Vagina (tissue), 2 donors: ENCODE data around the gene FOXA3. TPM values are rescaled to one million over a fixed set of nuclear protein-coding genes. Genes with fewer than 3 reads are reported as not detected.
A peak's percentile ranks its signal among the peaks of the same experiment; 100 is the strongest.

ENCODE experiments used
- DNase-seq, 2 donors: peaks; one replicate each; pipeline ENCODE4 v3.0.0-alpha.2; 2017; ENCODE audit errors: extremely low spot score in 2 of 2
- H3K27ac ChIP-seq: fragments of 200-600 bp; sonication (generic); one replicate; pipeline ENCODE4 v1.5.1; 2019
- H3K27me3 ChIP-seq: fragments of 200-600 bp; sonication (generic); one replicate; pipeline ENCODE4 v1.5.1; 2019
- H3K36me3 ChIP-seq, 2 donors: fragments of 200-600 bp; sonication (generic); one replicate each; pipeline ENCODE4 v1.5.1; 2017 to 2019
- H3K4me1 ChIP-seq: fragments of 200-600 bp; sonication (generic); one replicate; pipeline ENCODE4 v1.5.1; 2019
- H3K4me3 ChIP-seq, 2 donors: fragments of 200-600 bp; sonication (generic); 1 replicate in 1 of 2; 2 replicates in 1 of 2; pipeline ENCODE4 v1.5.1; 2016 to 2019
- H3K9me3 ChIP-seq: fragments of 200-600 bp; sonication (generic); one replicate; pipeline ENCODE4 v1.5.1; 2019
- POLR2A ChIP-seq, 2 donors: fragments of 450-650 bp; IDR thresholded peaks; one replicate each; pipeline ENCODE4 v1.6.1; 2017; ENCODE audit warnings: antibody characterized with exemption in 2 of 2, mild to moderate bottlenecking in 2 of 2, moderate library complexity in 2 of 2
- POLR2AphosphoS5 ChIP-seq, 2 donors: sonication (generic); formaldehyde crosslinking; IDR thresholded peaks; one replicate each; pipeline ENCODE4 v1.9.0; 2017; ENCODE audit warnings: antibody characterized with exemption in 2 of 2, mild to moderate bottlenecking in 2 of 2, low read depth in 1 of 2; ENCODE audit not compliant: insufficient read depth in 1 of 2
- intact Hi-C: fragments of 100-400 bp; cut with DNase I; formaldehyde crosslinking; loops from one replicate; pipeline ENCODE4 v1.15.1; 2023
- total RNA-seq: library from RNA; depleted of rRNA; stranded (reverse); fragments of >200 nt; gene quantifications from one replicate; pipeline ENCODE4 v1.2.3, GENCODE V29; 2016
- TF ChIP-seq, protein P1 (sequence below), 3 experiments: fragments of 450-650 bp in 2 of 3; fragments of 200-600 bp in 1 of 3; sonication (generic) in 1 of 3; IDR thresholded peaks; one replicate each; pipeline ENCODE4 v1.5.1; 2017 to 2019; ENCODE audit warnings: antibody characterized with exemption in 3 of 3, mild to moderate bottlenecking in 2 of 3, moderate library complexity in 2 of 3

FOXA3 gene
- total RNA-seq, 1 donor from 2014 or later, result not detected

DNA sequence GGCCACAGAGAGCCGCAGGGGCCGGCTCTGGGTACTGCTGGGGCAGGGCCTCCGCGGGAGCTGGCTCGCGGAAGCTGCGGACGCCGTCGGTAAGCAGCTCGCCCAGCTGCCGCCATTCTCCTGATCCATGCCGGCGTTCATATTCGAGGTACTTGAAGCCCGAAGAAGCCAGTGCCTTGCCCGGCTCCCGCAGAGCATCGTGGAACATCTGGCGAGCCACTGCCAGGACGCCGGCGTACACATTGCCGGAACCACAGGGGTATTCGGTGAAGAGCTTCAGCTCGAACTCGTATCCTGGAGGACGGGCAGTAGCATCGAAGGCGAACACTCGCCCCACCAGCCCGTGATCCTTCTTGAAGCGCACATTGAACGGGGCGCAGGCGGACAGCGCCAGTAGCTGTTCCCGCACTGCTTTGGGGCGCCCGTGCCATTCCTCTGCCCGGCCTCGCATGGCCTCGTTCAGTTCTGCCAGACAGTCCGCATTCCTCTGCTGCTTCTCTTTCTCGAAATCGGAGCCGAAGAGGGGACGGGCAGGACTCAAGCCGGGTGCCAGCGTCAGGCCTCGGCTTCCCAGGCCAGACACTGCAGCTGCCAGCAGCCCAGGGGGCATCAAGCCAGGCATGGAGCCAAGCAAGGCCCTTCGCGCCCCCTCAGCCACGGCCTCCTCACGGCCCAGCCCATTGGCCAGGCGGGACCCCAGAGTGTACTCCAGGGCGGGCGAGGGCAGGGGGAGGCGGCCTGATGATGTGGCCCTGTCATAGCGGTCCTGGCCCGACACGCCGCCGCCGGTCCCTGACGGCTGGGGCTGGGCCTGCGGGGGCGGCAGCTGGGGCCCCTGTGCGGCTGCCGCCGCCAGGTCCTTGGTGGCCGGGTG lies 20.8 kb downstream of the FOXA3 start:
- no peak for DNase-seq
- H3K4me1 ChIP-seq, result peaks cover 36% of the 10 kb centered on the region
- TF ChIP-seq POLR2A (IDR thresholded peaks at IDR 0.05) (no peak), POLR2AphosphoS5 (IDR thresholded peaks at IDR 0.05; ENCODE audit: insufficient read depth in 1 of 2, low read depth in 1 of 2) (no peak)
- TF ChIP-seq, protein P1, sequence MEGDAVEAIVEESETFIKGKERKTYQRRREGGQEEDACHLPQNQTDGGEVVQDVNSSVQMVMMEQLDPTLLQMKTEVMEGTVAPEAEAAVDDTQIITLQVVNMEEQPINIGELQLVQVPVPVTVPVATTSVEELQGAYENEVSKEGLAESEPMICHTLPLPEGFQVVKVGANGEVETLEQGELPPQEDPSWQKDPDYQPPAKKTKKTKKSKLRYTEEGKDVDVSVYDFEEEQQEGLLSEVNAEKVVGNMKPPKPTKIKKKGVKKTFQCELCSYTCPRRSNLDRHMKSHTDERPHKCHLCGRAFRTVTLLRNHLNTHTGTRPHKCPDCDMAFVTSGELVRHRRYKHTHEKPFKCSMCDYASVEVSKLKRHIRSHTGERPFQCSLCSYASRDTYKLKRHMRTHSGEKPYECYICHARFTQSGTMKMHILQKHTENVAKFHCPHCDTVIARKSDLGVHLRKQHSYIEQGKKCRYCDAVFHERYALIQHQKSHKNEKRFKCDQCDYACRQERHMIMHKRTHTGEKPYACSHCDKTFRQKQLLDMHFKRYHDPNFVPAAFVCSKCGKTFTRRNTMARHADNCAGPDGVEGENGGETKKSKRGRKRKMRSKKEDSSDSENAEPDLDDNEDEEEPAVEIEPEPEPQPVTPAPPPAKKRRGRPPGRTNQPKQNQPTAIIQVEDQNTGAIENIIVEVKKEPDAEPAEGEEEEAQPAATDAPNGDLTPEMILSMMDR (IDR thresholded peaks at IDR 0.05), result no peak
- H3K27ac ChIP-seq, result peak overlapping the region; percentile 93
- H3K36me3 ChIP-seq, result no peaks in the 10 kb centered on the region
- H3K4me3 ChIP-seq, result peak overlapping the region; percentile 72 to 84
- H3K27me3 ChIP-seq, result no peaks in the 10 kb centered on the region
- intact Hi-C loops, result loop anchor here (10.0 kb wide), 1 partner anchor 70 kb away; the partner anchor contains the start of gene RSPH6A
- no peaks in the 10 kb centered on the region for H3K9me3 ChIP-seq

- no peaks in the 10 kb centered on the region for H3K27me3 ChIP-seq
- H3K36me3 ChIP-seq, result peaks cover 0 to 3% of the 10 kb centered on the region in 2 donors
- peak within 1 kb of the TSS; percentile 93 for H3K27ac ChIP-seq
- DNase-seq, result no peak
- TF ChIP-seq POLR2AphosphoS5 (IDR thresholded peaks at IDR 0.05; ENCODE audit: insufficient read depth in 1 of 2, low read depth in 1 of 2) (peak; percentile 50 to 54), POLR2A (IDR thresholded peaks at IDR 0.05) (peak in 1 of 2 donors; percentile 83)
- TF ChIP-seq, protein P1 (IDR thresholded peaks at IDR 0.05), result no peak
- no peaks in the 10 kb centered on the region for H3K9me3 ChIP-seq
- H3K4me3 ChIP-seq, result peak within 1 kb of the TSS; percentile 72 to 84
- peaks cover 36% of the 10 kb centered on the region for H3K4me1 ChIP-seq
- intact Hi-C loops, result loop anchor here (10.0 kb wide), 1 partner anchor 71 kb away; the partner anchor contains the start of gene RSPH6A
These were observed 21.7 kb downstream of the FOXA3 start, which contains the start of gene IRF2BP1 for GRCh38 chr19:45885556-45886426. IRF2BP1 (minus strand) TSS chr19:45886141; CDS start chr19:45885774, 367 bp downstream.

- H3K27ac ChIP-seq, result peak overlapping the region; percentile 93
- TF ChIP-seq, protein P1 (IDR thresholded peaks at IDR 0.05), result no peak
- peak in 1 of 2 donors; percentile 49 for TF ChIP-seq POLR2A (IDR thresholded peaks at IDR 0.05)
- TF ChIP-seq POLR2AphosphoS5 (IDR thresholded peaks at IDR 0.05; ENCODE audit: insufficient read depth in 1 of 2, low read depth in 1 of 2), result peak; percentile 82 to 94
- H3K9me3 ChIP-seq, result no peaks in the 10 kb centered on the region
- H3K4me1 ChIP-seq, result peaks cover 36% of the 10 kb centered on the region
- DNase-seq, result peak in 1 of 2 donors; percentile 94
- peaks cover 0 to 4% of the 10 kb centered on the region in 2 donors for H3K36me3 ChIP-seq
- H3K27me3 ChIP-seq, result no peaks in the 10 kb centered on the region
- peak overlapping the region; percentile 72 to 84 for H3K4me3 ChIP-seq
- intact Hi-C loops, result loop anchor here (10.0 kb wide), 1 partner anchor 72 kb away; the partner anchor contains the start of gene RSPH6A
These were observed 22.5 kb downstream of the FOXA3 start for GRCh38 chr19:45886427-45887199.

- no peak for DNase-seq
- Histone ChIP-seq H3K27me3 (no peaks in the 10 kb centered on the region), H3K9me3 (no peaks in the 10 kb centered on the region), H3K4me1 (peaks cover 33% of the 10 kb centered on the region), H3K36me3 (peaks cover 0 to 4% of the 10 kb centered on the region in 2 donors), H3K4me3 (peak overlapping the region; percentile 72 to 84), H3K27ac (peak overlapping the region; percentile 93)
- TF ChIP-seq POLR2A (IDR thresholded peaks at IDR 0.05) (no peak), POLR2AphosphoS5 (IDR thresholded peaks at IDR 0.05; ENCODE audit: insufficient read depth in 1 of 2, low read depth in 1 of 2) (no peak)
- intact Hi-C loops, result loop anchor here (10.0 kb wide), 1 partner anchor 72 kb away; the partner anchor contains the start of gene RSPH6A
These were observed 23.1 kb downstream of the FOXA3 start for GRCh38 chr19:45887200-45887710.
